ENCODE results near the gene UGT1A10.

GRCh38 chr2:233706720-233707119 lies 70.5 kb downstream of the UGT1A10 start:
- TF ChIP-seq CTCF (IDR thresholded peaks at IDR 0.05; ENCODE audit: low read depth, low read length) (no peak), POLR2A (IDR thresholded peaks at IDR 0.05; ENCODE audit: extremely low read depth, insufficient read length) (no peak), MAX (IDR thresholded peaks at IDR 0.05; ENCODE audit: low read depth, low read length) (no peak), MYC (IDR thresholded peaks at IDR 0.05; ENCODE audit: low read depth, low read length) (no peak)
